Measurements from ENCODE around the gene PRPS1.
"Not testable (repeated sequence)": the region's sequence is repeated elsewhere in the genome, so short reads cannot be mapped to it uniquely, and the experiment has no call there.

The PRPS1 gene
- total RNA-seq, result 49.3 to 61.3 (median 59.9) reads per million in 4 donors

DNA sequence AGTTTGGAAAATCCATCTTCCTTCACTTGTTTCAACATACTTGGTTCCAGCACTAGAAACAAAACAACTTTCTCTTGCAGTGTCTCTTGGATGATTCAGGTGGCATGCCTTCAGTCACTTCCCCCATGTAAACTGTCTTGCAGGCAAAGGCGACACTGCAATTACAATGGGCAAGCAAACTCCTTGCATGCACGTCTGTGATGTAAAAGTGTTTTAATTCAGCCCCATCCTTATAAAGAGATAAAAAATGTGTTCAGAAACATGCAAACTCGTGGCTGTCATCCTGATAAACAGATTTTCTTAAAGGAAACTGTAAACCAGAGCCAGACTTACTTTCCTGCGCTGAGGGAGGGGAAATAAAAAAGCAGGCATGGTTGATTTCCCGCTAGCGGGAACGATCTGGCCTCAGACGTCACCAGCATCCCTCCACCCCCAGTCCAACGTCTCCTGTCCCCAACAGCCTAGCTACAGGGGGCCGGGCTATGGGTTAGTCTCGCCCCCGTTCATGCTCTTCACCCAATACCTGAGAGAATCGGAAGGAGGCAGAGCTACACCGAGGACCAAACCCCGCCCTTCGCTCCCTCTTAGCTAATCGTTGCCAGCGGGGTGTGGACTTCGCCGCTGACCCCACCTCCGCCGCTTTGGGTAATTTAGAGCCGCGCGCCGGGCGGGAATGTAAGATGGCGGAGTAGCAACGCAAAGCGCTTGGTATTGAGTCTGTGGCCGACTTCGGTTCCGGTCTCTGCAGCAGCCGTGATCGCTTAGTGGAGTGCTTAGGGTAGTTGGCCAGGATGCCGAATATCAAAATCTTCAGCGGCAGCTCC, at the start of gene PRPS1:
TSS of gene PRPS1 (plus strand) at position 673 of the 824 bp plus-strand sequence. CDS start at position 792, 119 bp downstream.
- peak; percentile 78 to 93 (median 85) for DNase-seq

DNA sequence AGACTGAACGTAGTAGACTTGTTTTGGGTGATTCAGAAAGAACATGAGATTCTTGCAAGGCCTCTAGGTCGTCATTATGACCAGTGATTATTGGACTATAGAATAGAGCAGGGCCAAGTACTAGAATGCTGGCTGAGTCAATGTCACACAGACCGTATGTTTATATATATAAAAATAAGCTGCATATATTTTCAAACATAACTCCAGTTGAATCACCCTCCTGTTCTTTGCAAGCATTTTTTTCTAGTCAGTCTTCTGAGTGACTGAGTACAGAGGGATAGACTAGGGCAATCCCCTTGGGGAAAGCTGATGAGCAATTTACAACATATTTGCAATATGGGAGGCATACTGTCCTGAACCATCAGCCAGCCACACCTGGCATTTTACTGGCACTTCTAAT, 48.4 kb upstream of the PRPS1 start:
- no peak for DNase-seq

- DNase-seq, result no peak
Measured at GRCh38 chrX:107581923-107582322, 46.4 kb upstream of the PRPS1 start.

DNA sequence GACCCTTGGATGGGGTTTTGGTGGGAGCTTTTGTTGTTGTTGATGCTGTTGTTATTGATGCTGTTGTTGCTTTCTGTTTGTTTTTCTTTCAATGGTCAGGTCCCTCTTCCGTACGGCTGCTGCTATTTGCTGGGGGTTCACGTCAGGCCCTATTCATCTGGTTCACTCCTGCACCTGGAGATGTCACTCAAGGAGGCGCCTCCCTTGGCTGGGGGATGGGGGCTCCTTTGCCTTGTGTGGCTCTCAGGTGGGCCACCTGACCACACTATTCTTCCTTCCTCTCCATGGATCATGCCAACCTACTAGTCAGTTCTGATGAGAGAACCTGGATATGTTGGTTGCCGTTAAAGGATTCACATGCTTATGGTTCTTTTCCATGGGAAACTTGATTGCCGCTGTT, 39.1 kb upstream of the PRPS1 start:
- DNase-seq, result no peak

GRCh38 chrX:107596651-107597050, 31.7 kb upstream of the PRPS1 start:
- no peak for DNase-seq

- no peak for DNase-seq
Measured at GRCh38 chrX:107597264-107597663, 31.0 kb upstream of the PRPS1 start.

- DNase-seq, result no peak
Measured at GRCh38 chrX:107597791-107598190, 30.5 kb upstream of the PRPS1 start.

- DNase-seq, result no peak
Measured at GRCh38 chrX:107599450-107599861, 28.9 kb upstream of the PRPS1 start.

- DNase-seq, result no peak
Measured at GRCh38 chrX:107600366-107600765, 27.9 kb upstream of the PRPS1 start.

GRCh38 chrX:107601326-107601725, 27.0 kb upstream of the PRPS1 start:
- no peak for DNase-seq

DNA sequence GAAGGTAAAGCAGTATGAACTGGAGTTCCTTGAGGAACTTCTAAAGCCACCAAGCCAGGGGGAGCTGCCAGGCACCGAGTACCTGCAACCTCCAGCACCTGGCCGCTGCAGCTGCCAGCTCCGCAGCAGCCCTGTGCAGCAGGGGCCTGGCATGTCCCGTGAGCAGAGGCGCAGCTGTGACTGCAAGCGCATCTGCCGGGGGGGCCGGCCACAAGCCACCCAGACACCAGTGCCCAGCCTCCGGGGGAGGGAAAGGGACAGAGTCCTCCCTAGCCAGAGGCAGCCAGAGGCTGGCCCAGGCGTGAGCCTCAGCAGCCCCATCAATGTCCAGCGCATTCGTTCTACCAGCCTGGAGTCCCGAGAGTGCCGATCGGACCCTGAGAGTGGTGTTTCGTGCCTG, 26.6 kb upstream of the PRPS1 start:
- DNase-seq, result no peak

DNA sequence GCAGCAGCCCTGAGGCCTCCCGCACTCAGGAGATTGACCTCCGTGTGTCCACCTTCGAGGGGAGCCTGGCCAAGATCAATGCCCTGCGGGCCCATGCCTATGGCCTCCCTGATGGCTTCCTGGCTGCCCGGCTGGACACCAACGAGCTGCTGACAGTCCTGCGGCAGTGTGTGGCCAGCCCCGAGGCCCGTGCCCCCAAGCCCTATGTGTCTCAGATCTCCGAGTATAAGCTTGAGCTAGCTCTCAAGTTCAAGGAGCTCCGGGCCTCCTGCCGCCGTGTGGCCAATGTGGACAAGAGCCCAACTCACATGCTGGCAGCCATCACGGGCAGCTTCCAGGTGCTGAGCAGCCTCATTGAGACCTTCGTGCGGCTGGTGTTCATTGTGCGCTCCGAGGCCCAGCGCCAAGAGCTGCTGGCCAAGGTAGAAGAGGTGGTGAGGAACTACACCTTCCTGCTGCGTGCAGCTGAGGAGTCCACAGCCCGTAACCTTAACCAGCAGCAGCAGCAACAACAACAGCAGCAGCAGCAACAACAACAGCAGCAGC, 25.5 kb upstream of the PRPS1 start:
- DNase-seq, result no peak

- no peak for DNase-seq
Measured at GRCh38 chrX:107603429-107604159, 24.7 kb upstream of the PRPS1 start.

GRCh38 chrX:107609061-107609460, 19.2 kb upstream of the PRPS1 start:
- DNase-seq, result not testable (repeated sequence)

- no peak for DNase-seq
Measured at GRCh38 chrX:107610667-107611066, 17.6 kb upstream of the PRPS1 start.

- no peak for DNase-seq
Measured at GRCh38 chrX:107619885-107620322, 8.4 kb upstream of the PRPS1 start.

DNA sequence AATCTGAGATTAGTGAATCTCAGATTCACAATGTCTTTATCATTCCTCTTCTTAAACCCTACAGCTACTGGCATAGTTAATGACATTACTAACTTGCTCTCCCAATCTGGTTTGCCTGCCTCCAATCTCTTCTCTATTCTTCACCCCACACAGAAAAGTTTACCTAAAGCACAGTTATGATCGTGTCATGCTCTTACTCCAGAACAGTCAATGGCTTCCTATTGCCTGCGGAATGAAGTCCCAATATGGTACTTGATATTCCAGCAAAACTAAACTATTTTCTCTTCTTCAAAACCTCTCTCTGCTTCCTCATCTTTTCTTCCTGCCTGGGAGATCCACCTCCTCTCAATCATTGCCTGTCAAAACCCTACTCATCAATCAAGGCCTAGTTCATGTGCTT, 3.4 kb upstream of the PRPS1 start:
- no peak for DNase-seq

GRCh38 chrX:107625739-107626138, 2.6 kb upstream of the PRPS1 start:
- DNase-seq, result no peak

GRCh38 chrX:107626481-107626880, 1.8 kb upstream of the PRPS1 start:
- no peak for DNase-seq

DNA sequence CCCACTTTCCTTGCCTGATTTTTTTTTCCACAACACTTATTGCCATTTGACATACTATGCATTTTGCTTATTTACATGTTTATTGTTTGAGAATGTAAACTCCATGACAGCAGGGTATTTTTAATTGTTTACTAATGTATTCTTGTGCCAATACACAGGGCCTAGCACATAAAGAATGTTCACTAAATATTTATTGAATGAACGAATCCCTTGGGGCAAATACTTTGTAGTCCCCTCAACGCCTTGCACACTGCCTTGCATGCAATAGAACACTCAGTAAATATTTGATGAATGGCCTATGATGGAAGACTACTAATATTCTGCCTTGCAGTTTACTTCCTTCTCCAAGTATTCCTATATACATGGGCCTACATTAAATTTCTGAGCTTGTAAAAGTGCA, 1.4 kb upstream of the PRPS1 start:
- no peak for DNase-seq

GRCh38 chrX:107628662-107629539, 591 bp downstream of the PRPS1 start:
- DNase-seq, result peak; percentile 8 to 61 (median 38)

- no peak for DNase-seq
Measured at GRCh38 chrX:107629540-107629909, 1.2 kb downstream of the PRPS1 start.
